ENCODE results near the gene P2RY14.
"Not testable (repeated sequence)": the region's sequence is repeated elsewhere in the genome, so short reads cannot be mapped to it uniquely, and the experiment has no call there.

P2RY14 gene

GRCh38 chr3:151248772-151249337 lies 29.5 kb downstream of the P2RY14 start:
- DNase-seq, result no peak

GRCh38 chr3:151242006-151242405 lies 36.3 kb downstream of the P2RY14 start:
- not testable (repeated sequence) for DNase-seq

GRCh38 chr3:151236736-151237135 lies 41.6 kb downstream of the P2RY14 start:
- DNase-seq, result no peak

- no peak for DNase-seq
Observed at GRCh38 chr3:151236316-151236715, 42.0 kb downstream of the P2RY14 start.

GRCh38 chr3:151234825-151235224 lies 43.5 kb downstream of the P2RY14 start:
- DNase-seq, result no peak

- no peak for DNase-seq
Observed at GRCh38 chr3:151232991-151233390, 45.4 kb downstream of the P2RY14 start.

GRCh38 chr3:151232403-151232802 lies 45.9 kb downstream of the P2RY14 start:
- DNase-seq, result not testable (repeated sequence)

GRCh38 chr3:151230646-151231045 lies 47.7 kb downstream of the P2RY14 start:
- DNase-seq, result no peak

- no peak for DNase-seq
Observed at GRCh38 chr3:151228666-151229040, 49.7 kb downstream of the P2RY14 start.

- DNase-seq, result peak; percentile 79 to 81
Observed at GRCh38 chr3:151227807-151228665, 50.3 kb downstream of the P2RY14 start.

GRCh38 chr3:151227266-151227806 lies 51.0 kb downstream of the P2RY14 start:
- DNase-seq, result no peak

- no peak for DNase-seq
Observed at GRCh38 chr3:151226825-151227224, 51.5 kb downstream of the P2RY14 start.

GRCh38 chr3:151226088-151226563 lies 52.2 kb downstream of the P2RY14 start:
- no peak for DNase-seq

- DNase-seq, result no peak
Observed at GRCh38 chr3:151225040-151225975, 53.0 kb downstream of the P2RY14 start.

- DNase-seq, result no peak
Observed at GRCh38 chr3:151224268-151224866, 54.0 kb downstream of the P2RY14 start.

GRCh38 chr3:151219056-151219455 lies 59.3 kb downstream of the P2RY14 start:
- no peak for DNase-seq

- DNase-seq, result no peak
Observed at GRCh38 chr3:151218136-151218535, 60.2 kb downstream of the P2RY14 start.

- DNase-seq, result no peak
Observed at GRCh38 chr3:151216641-151217607, 61.4 kb downstream of the P2RY14 start.

GRCh38 chr3:151214459-151214858 lies 63.9 kb downstream of the P2RY14 start:
- no peak for DNase-seq

- DNase-seq, result no peak
Observed at GRCh38 chr3:151213881-151214280, 64.5 kb downstream of the P2RY14 start.

GRCh38 chr3:151213151-151213550 lies 65.2 kb downstream of the P2RY14 start:
- no peak for DNase-seq
